HepG2 (cell line): ENCODE results near the gene ANKRD30A. TPM values are rescaled to one million over a fixed set of nuclear protein-coding genes. Genes with fewer than 3 reads are reported as not detected.
"Not testable (repeated sequence)": the region's sequence is repeated elsewhere in the genome, so short reads cannot be mapped to it uniquely, and the experiment has no call there.

Experiments
- ATAC-seq: fragments of 200-7000 bp; cut with Tn5 transposase; 3 replicates; pipeline ENCODE4 v1.9.1; 2020; ENCODE audit warnings: mild to moderate bottlenecking, moderate library complexity
- BruUV-seq: library from RNA; stranded (reverse); fragments of 400-500 nt; replicated peaks from 2 replicates; lab custom pipeline; 2021; lab: Mats Ljungman, UMichigan
- CTCF ChIA-PET: fragments of 300-600 bp; formaldehyde crosslinking; extraction: SDS; loops from one replicate; lab custom pipeline; 2021; ENCODE audit warnings: low total read pairs, inconsistent platforms, low intra/inter-chr PET ratio; lab: Yijun Ruan, JAX
- POLR2A ChIA-PET: fragments of 350-600 bp; sonication (Branson Sonifier 250); formaldehyde crosslinking; loops from one replicate; lab custom pipeline; 2020; ENCODE audit warnings: antibody characterized with exemption, inconsistent platforms; lab: Yijun Ruan, JAX
- DNase-seq: peaks from one replicate; pipeline ENCODE4 v3.0.0-alpha.2; 2015; ENCODE audit warnings: low spot score
- FAIRE-seq: peaks from 3 replicates; lab custom pipeline; 2011; peaks lifted over from hg19 to GRCh38; lab: Jason Lieb, UNC
- H2AFZ ChIP-seq: one replicate; pipeline ENCODE4 v1.6.1; 2011; ENCODE audit warnings: low read length, inconsistent platforms
- H3K27ac ChIP-seq: fragments of 300-600 bp; 3 replicates; pipeline ENCODE4 v1.8.0; 2011; ENCODE audit warnings: mixed run types, mild to moderate bottlenecking, mixed read lengths, low read length, inconsistent platforms; ENCODE audit not compliant: insufficient read depth; ENCODE audit errors: extremely low read length
- H3K27me3 ChIP-seq, 2 experiments: fragments of 200-600 bp in 1 of 2; 2 replicates in 1 of 2; 3 replicates in 1 of 2; pipeline versions ENCODE4 v1.6.0 to v1.8.0; 2011; ENCODE audit warnings: low read length in 2 of 2, mild to moderate bottlenecking in 2 of 2, moderate library complexity in 2 of 2, inconsistent platforms in 1 of 2; ENCODE audit not compliant: insufficient read depth in 2 of 2, control insufficient read depth in 1 of 2
- H3K36me3 ChIP-seq, 2 experiments: fragments of 200-600 bp in 1 of 2; replicated peaks in 1 of 2; 2 replicates in 1 of 2; 3 replicates in 1 of 2; pipeline versions ENCODE4 v1.5.1 to v1.8.0; 2011; ENCODE audit warnings: low read length in 2 of 2, inconsistent platforms in 1 of 2; ENCODE audit not compliant: insufficient read depth in 2 of 2, control insufficient read depth in 1 of 2
- H3K4me1 ChIP-seq: 2 replicates; pipeline ENCODE4 v1.5.1; 2012; ENCODE audit warnings: low read length, inconsistent platforms; ENCODE audit not compliant: insufficient read depth
- H3K4me2 ChIP-seq: 2 replicates; pipeline ENCODE4 v1.6.0; 2011; ENCODE audit warnings: low read depth, low read length, inconsistent platforms
- H3K4me3 ChIP-seq, 3 experiments: fragments of 200-600 bp in 1 of 3; sonication (generic), shearing (Covaris generic) in 1 of 3; replicated peaks in 1 of 3; 2 replicates each; pipeline ENCODE4 v1.5.1; 2011 to 2016; ENCODE audit warnings: low read length in 3 of 3, inconsistent platforms in 2 of 3, low read depth in 2 of 3, mild to moderate bottlenecking in 2 of 3, control low read depth in 1 of 3, mixed read lengths in 1 of 3; ENCODE audit not compliant: insufficient read depth in 1 of 3
- H3K79me2 ChIP-seq: one replicate; pipeline ENCODE4 v1.6.1; 2011; ENCODE audit warnings: low read length, inconsistent platforms; ENCODE audit not compliant: insufficient read depth
- H3K9ac ChIP-seq: 2 replicates; pipeline ENCODE4 v1.6.0; 2011; ENCODE audit warnings: mild to moderate bottlenecking, low read depth, low read length, inconsistent platforms; ENCODE audit not compliant: insufficient read depth
- H3K9me3 ChIP-seq: 2 replicates; pipeline ENCODE4 v1.5.1; 2012; ENCODE audit warnings: mild to moderate bottlenecking, low read length
- H4K20me1 ChIP-seq: 2 replicates; pipeline ENCODE4 v1.6.0; 2011; ENCODE audit warnings: inconsistent platforms, mild to moderate bottlenecking, low read length, moderate library complexity; ENCODE audit not compliant: insufficient read depth
- SOX5 ChIP-seq: IDR thresholded peaks from 2 replicates; pipeline ENCODE4 v1.6.1; 2016; ENCODE audit warnings: borderline replicate concordance
- SP2 ChIP-seq: sonication (generic); formaldehyde crosslinking; IDR thresholded peaks from 2 replicates; pipeline ENCODE4 v1.5.1; 2020; ENCODE audit warnings: mild to moderate bottlenecking, missing genetic modification reagents
- ZNF121 ChIP-seq: sonication (generic); formaldehyde crosslinking; IDR thresholded peaks from 2 replicates; pipeline ENCODE4 v1.5.0; 2020; ENCODE audit warnings: mild to moderate bottlenecking, missing genetic modification reagents
- ZNF275 ChIP-seq: sonication (generic); formaldehyde crosslinking; IDR thresholded peaks from 2 replicates; pipeline ENCODE4 v1.8.0; 2022; ENCODE audit warnings: missing genetic modification reagents, mild to moderate bottlenecking, inconsistent platforms, borderline replicate concordance
- ZNF331 ChIP-seq: sonication (generic); formaldehyde crosslinking; IDR thresholded peaks from 2 replicates; pipeline ENCODE4 v1.4.0; 2020; ENCODE audit warnings: missing genetic modification reagents
- ZNF546 ChIP-seq: sonication (generic); formaldehyde crosslinking; conservative IDR thresholded peaks from 2 replicates; pipeline ENCODE4 v1.8.1; 2023; ENCODE audit warnings: mild to moderate bottlenecking, missing genetic modification reagents
- ZNF776 ChIP-seq: sonication (generic); formaldehyde crosslinking; IDR thresholded peaks from 2 replicates; pipeline ENCODE4 v1.4.0; 2020; ENCODE audit warnings: mild to moderate bottlenecking, missing genetic modification reagents
- WGBS: methylation state at CpG from one replicate; pipeline ENCODE4 v1.1.6; 2017; ENCODE audit warnings: low lambda C conversion rate; 5-methylcytosine and 5-hydroxymethylcytosine counted together
- in situ Hi-C: cut with HindIII; loops from 2 replicates; pipeline ENCODE4 v1.10.0; 2017; ENCODE audit warnings: low pct_unique_long_range_greater_than_20kb; ENCODE audit not compliant: extremely low pct_ligation_motif_present
- intact Hi-C: fragments of 100-400 bp; cut with micrococcal nuclease; formaldehyde crosslinking; loops from one replicate; pipeline ENCODE4 v1.10.0; 2022; ENCODE audit not compliant: unreplicated experiment
- polyA plus RNA-seq, 8 experiments: library from polyadenylated mRNA; depleted of rRNA in 3 of 8; stranded (reverse) in 7 of 8; unstranded in 1 of 8; fragments of >200 nt; fragmentation: Illumina TruSeq in 4 of 8; extraction: Trizol in 4 of 8; gene quantifications; 2 replicates each; pipeline versions ENCODE4 v1.2.1 to v1.2.3, GENCODE V29; 2011 to 2016; ENCODE audit warnings: low read depth in 4 of 8, missing spikeins in 1 of 8, mixed read lengths in 1 of 8; ENCODE audit not compliant: insufficient read depth in 1 of 8
- total RNA-seq, 5 experiments: library from RNA; depleted of rRNA; stranded (reverse); fragments of >200 nt; fragmentation: Illumina TruSeq; extraction: Trizol; gene quantifications; 2 replicates each; pipeline ENCODE4 v1.2.3, GENCODE V29; 2016; ENCODE audit warnings: low read depth in 1 of 5
- TF ChIP-seq, protein P1 (sequence below): sonication (generic); formaldehyde crosslinking; IDR thresholded peaks from 2 replicates; pipeline ENCODE4 v1.5.0; 2020; ENCODE audit warnings: mild to moderate bottlenecking, missing genetic modification reagents

ANKRD30A gene
- total and polyA plus RNA-seq, 2 of the 13 experiments (the other 11 are each of a cell fraction or from before 2014, with no cell fraction given): not detected

DNA sequence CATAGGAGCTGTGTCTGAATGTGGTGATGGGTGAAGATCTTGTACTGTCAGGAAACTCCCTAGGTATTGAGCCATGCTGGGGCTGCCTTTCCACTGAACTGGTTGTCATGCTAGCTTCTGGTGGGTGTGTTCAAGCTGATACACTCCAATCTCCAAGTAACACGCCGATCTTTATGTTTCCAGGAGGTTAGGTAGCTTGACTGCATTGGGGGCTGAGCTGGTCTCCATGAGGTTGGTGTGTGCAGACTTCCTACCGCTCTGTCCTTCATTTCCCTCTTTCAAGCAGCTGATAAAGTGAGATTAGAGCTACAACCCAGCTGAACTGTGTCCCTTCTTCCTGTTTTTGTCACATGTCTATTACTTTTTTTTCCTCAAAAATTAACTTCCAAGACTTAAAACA, 265.5 kb downstream of the ANKRD30A start (continued):
- TF ChIP-seq, protein P1, sequence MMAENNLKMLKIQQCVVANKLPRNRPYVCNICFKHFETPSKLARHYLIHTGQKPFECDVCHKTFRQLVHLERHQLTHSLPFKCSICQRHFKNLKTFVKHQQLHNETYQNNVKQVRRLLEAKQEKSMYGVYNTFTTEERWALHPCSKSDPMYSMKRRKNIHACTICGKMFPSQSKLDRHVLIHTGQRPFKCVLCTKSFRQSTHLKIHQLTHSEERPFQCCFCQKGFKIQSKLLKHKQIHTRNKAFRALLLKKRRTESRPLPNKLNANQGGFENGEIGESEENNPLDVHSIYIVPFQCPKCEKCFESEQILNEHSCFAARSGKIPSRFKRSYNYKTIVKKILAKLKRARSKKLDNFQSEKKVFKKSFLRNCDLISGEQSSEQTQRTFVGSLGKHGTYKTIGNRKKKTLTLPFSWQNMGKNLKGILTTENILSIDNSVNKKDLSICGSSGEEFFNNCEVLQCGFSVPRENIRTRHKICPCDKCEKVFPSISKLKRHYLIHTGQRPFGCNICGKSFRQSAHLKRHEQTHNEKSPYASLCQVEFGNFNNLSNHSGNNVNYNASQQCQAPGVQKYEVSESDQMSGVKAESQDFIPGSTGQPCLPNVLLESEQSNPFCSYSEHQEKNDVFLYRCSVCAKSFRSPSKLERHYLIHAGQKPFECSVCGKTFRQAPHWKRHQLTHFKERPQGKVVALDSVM: no peak
- no peak for TF ChIP-seq ZNF776 (CRISPR knock-in tag)
- no peak for TF ChIP-seq SP2
- TF ChIP-seq ZNF121 (CRISPR knock-in tag): no peak
- TF ChIP-seq ZNF331 (CRISPR knock-in tag): no peak
- TF ChIP-seq ZNF546 (CRISPR knock-in tag): no peak
- TF ChIP-seq SOX5: no peak
- no peak for TF ChIP-seq ZNF275 (CRISPR knock-in tag)

DNA sequence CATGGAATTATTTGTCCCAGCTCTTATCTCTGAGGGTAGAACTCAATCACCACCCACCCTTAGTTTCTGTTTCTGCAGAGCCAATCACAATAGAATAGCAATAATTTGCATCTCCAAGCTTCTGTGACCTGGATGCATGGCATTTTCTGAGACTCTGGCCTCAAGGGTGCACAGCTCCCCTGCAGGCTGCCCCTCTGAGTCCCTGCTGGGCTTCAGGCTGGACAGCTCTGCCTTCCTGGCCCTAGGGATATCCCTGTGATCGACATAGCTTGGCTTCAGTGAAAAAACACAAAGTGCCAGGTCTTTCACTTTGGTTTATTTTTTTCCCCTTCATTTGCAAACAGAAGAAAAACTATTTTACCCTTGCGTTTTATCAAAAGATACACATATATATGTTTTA, 275.4 kb downstream of the ANKRD30A start:
- H3K79me2 ChIP-seq, DNase-seq, H3K9me3 ChIP-seq, H2AFZ ChIP-seq, BruUV-seq, POLR2A ChIA-PET, H3K27me3 ChIP-seq, H3K9ac ChIP-seq, ATAC-seq, intact Hi-C loops, FAIRE-seq, H3K4me1 ChIP-seq, H4K20me1 ChIP-seq, H3K4me2 ChIP-seq, H3K27ac ChIP-seq, H3K4me3 ChIP-seq, CTCF ChIA-PET, H3K36me3 ChIP-seq, in situ Hi-C loops: not testable (repeated sequence)
- 0% methylated on average over 2 of the region's 2 CpGs for WGBS
